ENCODE data around the gene CCDC102A. TPM values are rescaled to one million over a fixed set of nuclear protein-coding genes. Genes with fewer than 3 reads are reported as not detected.

CCDC102A gene
- total RNA-seq, 1 experiment from 2014 or later: 5.2 TPM

DNA sequence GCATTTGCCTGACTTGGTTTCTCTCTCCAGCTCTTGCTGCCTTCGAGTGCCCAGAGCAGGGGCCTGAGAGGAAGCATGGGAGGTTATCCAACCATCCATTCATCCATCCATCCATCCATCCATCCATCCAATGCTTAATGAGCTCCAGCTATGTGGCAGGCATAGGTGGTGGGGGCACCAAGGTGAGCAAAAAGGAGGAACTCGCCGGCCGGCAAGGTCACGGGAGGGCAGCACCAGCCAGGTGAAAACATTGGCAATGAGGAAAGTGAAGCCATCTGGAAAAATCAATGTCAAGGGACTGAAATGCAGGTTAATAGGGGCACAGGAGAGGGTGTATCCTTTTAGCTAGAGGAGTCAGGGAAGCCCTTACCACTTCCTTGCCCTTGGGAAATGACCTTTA is 31.9 kb downstream of the CCDC102A start:
- DNase-seq (ENCODE audit: low spot score): no peak
- no peak for ATAC-seq
- no peaks in the 10 kb centered on the region for H3K27me3 Mint-ChIP-seq (ENCODE audit: low read depth)
- TF ChIP-seq NFATC4 (CRISPR knock-in tag; IDR thresholded peaks at IDR 0.05): no peak
- no peak for TF ChIP-seq ZNF532 (CRISPR knock-in tag; IDR thresholded peaks at IDR 0.05; ENCODE audit: borderline replicate concordance)
- no peak for TF ChIP-seq EMX1 (CRISPR knock-in tag; IDR thresholded peaks at IDR 0.05)
- ChIA-PET POLR2A (no interaction called here), CTCF (interaction anchor here (0.6 to 1.4 kb wide), 5 partner anchors 14 to 528 kb away, joined by 3 to 5 read pairs (median 4); partner anchors contain the start of gene POLR2C)
- H3K27ac Mint-ChIP-seq: no peak overlapping the region
- H3K9me3 Mint-ChIP-seq: no peaks in the 10 kb centered on the region
- H3K36me3 Mint-ChIP-seq: no peaks in the 10 kb centered on the region
- peaks cover 17% of the 10 kb centered on the region for H3K4me1 Mint-ChIP-seq
- no peak overlapping the region for H3K4me3 Mint-ChIP-seq

DNA sequence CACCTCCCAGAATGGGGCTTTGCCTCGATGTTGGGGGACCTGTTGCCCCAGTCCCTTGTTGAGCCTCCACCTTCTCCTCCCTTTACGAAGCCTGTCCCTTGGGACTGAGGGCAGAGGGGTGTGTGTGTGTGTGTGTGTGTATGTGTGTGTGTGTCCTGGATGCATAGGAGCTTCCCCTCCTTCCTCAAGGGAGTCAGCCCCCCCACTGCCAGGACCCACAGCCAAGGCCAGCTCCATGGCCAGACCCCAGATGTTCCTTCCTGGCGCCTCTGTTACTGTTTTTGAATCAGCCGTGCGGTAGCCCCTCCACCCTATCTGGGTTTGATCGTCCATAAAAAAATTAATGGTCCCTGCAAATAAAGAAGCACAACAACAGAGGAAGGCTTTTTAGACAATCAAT is 32.4 kb downstream of the CCDC102A start:
- POLR2A ChIA-PET: no interaction called here
- Mint-ChIP-seq H3K9me3 (no peaks in the 10 kb centered on the region), H3K4me1 (peaks cover 17% of the 10 kb centered on the region), H3K27ac (no peak overlapping the region), H3K36me3 (no peaks in the 10 kb centered on the region), H3K4me3 (no peak overlapping the region), H3K27me3 (ENCODE audit: low read depth) (no peaks in the 10 kb centered on the region)
- ATAC-seq (no peak), DNase-seq (ENCODE audit: low spot score) (no peak)
- CTCF ChIA-PET: interaction anchor here (0.6 to 1.4 kb wide), 4 partner anchors 14 to 528 kb away, joined by 3 to 5 read pairs (median 4); partner anchors contain the start of gene POLR2C
- TF ChIP-seq, protein P1, sequence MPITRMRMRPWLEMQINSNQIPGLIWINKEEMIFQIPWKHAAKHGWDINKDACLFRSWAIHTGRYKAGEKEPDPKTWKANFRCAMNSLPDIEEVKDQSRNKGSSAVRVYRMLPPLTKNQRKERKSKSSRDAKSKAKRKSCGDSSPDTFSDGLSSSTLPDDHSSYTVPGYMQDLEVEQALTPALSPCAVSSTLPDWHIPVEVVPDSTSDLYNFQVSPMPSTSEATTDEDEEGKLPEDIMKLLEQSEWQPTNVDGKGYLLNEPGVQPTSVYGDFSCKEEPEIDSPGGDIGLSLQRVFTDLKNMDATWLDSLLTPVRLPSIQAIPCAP (CRISPR knock-in tag; IDR thresholded peaks at IDR 0.05): no peak
- TF ChIP-seq FOXJ3 (CRISPR knock-in tag; IDR thresholded peaks at IDR 0.05; ENCODE audit: borderline replicate concordance) (no peak), ZNF281 (CRISPR knock-in tag; IDR thresholded peaks at IDR 0.05) (no peak), CREB1 (CRISPR knock-in tag; IDR thresholded peaks at IDR 0.05) (no peak), SMAD4 (CRISPR knock-in tag; IDR thresholded peaks at IDR 0.05) (no peak), SOX15 (CRISPR knock-in tag; IDR thresholded peaks at IDR 0.05) (no peak), TEAD4 (CRISPR knock-in tag; IDR thresholded peaks at IDR 0.05) (no peak), GRHL2 (CRISPR knock-in tag; IDR thresholded peaks at IDR 0.05; ENCODE audit: insufficient replicate concordance, severe bottlenecking) (no peak), ZNF232 (CRISPR knock-in tag; IDR thresholded peaks at IDR 0.05) (no peak), ELF4 (CRISPR knock-in tag; IDR thresholded peaks at IDR 0.05; ENCODE audit: low read depth) (no peak)
- TF ChIP-seq, protein P2, sequence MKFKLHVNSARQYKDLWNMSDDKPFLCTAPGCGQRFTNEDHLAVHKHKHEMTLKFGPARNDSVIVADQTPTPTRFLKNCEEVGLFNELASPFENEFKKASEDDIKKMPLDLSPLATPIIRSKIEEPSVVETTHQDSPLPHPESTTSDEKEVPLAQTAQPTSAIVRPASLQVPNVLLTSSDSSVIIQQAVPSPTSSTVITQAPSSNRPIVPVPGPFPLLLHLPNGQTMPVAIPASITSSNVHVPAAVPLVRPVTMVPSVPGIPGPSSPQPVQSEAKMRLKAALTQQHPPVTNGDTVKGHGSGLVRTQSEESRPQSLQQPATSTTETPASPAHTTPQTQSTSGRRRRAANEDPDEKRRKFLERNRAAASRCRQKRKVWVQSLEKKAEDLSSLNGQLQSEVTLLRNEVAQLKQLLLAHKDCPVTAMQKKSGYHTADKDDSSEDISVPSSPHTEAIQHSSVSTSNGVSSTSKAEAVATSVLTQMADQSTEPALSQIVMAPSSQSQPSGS (CRISPR knock-in tag; IDR thresholded peaks at IDR 0.05; ENCODE audit: borderline replicate concordance, low read depth): no peak
- TF ChIP-seq, protein P3, sequence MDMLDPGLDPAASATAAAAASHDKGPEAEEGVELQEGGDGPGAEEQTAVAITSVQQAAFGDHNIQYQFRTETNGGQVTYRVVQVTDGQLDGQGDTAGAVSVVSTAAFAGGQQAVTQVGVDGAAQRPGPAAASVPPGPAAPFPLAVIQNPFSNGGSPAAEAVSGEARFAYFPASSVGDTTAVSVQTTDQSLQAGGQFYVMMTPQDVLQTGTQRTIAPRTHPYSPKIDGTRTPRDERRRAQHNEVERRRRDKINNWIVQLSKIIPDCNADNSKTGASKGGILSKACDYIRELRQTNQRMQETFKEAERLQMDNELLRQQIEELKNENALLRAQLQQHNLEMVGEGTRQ (CRISPR knock-in tag; IDR thresholded peaks at IDR 0.05): no peak

All from WTC11 (cell line).